Sigmoid colon (tissue), 4 donors: ENCODE measurements around the gene MYO1G.

Experiments used
- EP300 ChIP-seq, 4 donors: sonication (generic); formaldehyde crosslinking; IDR thresholded peaks; one replicate each; pipeline ENCODE4 v1.6.1; 2017; ENCODE audit warnings: antibody characterized with exemption in 4 of 4
- POLR2A ChIP-seq, 2 donors: fragments of 450-650 bp; IDR thresholded peaks; one replicate each; pipeline ENCODE4 v1.6.1; 2016; ENCODE audit warnings: antibody characterized with exemption in 2 of 2, mild to moderate bottlenecking in 2 of 2, moderate library complexity in 2 of 2
- TF ChIP-seq, protein P1 (sequence below), 4 experiments: fragments of 450-650 bp in 3 of 4; fragments of 200-600 bp in 1 of 4; IDR thresholded peaks; one replicate each; pipeline ENCODE4 v1.5.1; 2016 to 2019; ENCODE audit warnings: antibody characterized with exemption in 4 of 4, mild to moderate bottlenecking in 3 of 4, moderate library complexity in 2 of 4

GRCh38 chr7:44949303-44949702, 29.5 kb downstream of the MYO1G start:
- TF ChIP-seq, protein P1, sequence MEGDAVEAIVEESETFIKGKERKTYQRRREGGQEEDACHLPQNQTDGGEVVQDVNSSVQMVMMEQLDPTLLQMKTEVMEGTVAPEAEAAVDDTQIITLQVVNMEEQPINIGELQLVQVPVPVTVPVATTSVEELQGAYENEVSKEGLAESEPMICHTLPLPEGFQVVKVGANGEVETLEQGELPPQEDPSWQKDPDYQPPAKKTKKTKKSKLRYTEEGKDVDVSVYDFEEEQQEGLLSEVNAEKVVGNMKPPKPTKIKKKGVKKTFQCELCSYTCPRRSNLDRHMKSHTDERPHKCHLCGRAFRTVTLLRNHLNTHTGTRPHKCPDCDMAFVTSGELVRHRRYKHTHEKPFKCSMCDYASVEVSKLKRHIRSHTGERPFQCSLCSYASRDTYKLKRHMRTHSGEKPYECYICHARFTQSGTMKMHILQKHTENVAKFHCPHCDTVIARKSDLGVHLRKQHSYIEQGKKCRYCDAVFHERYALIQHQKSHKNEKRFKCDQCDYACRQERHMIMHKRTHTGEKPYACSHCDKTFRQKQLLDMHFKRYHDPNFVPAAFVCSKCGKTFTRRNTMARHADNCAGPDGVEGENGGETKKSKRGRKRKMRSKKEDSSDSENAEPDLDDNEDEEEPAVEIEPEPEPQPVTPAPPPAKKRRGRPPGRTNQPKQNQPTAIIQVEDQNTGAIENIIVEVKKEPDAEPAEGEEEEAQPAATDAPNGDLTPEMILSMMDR (IDR thresholded peaks at IDR 0.05), result no peak
- TF ChIP-seq EP300 (IDR thresholded peaks at IDR 0.05), result no peak
- TF ChIP-seq POLR2A (IDR thresholded peaks at IDR 0.05), result no peak
